ENCODE data around the gene KLF11.

GRCh38 chr2:10048501-10049171 lies 5.3 kb downstream of the KLF11 start:
- TF ChIP-seq EZH2 (IDR thresholded peaks at IDR 0.05; ENCODE audit: insufficient read depth, poor library complexity, severe bottlenecking) (no peak), EZH2phosphoT487 (IDR thresholded peaks at IDR 0.05; ENCODE audit: insufficient read depth, low read depth) (no peak)

All from GM23248 (cell line).